Kidney (tissue), 14 donors: ENCODE results near the gene C19orf38. TPM values are rescaled to one million over a fixed set of nuclear protein-coding genes. Genes with fewer than 3 reads are reported as not detected.

ENCODE experiments used
- DNase-seq, 5 donors: peaks; one replicate each; pipeline ENCODE4 v3.0.0-alpha.2; 2013 to 2020
- FAIRE-seq: peaks from 2 replicates; lab custom pipeline; 2012; peaks lifted over from hg19 to GRCh38; lab: Jason Lieb, UNC
- H3K27ac ChIP-seq, 2 donors: one replicate each; pipeline ENCODE4 v1.7.0; 2013; ENCODE audit warnings: low read depth in 2 of 2, low read length in 2 of 2, inconsistent platforms in 1 of 2
- H3K27me3 ChIP-seq: one replicate; pipeline ENCODE4 v1.7.1; 2013; ENCODE audit warnings: low read length, inconsistent platforms; ENCODE audit not compliant: control insufficient read depth, insufficient read depth
- H3K36me3 ChIP-seq, 3 donors: one replicate each; pipeline versions ENCODE4 v1.7.0 to v1.7.1; 2013; ENCODE audit warnings: low read length in 3 of 3, control low read depth in 1 of 3, inconsistent platforms in 1 of 3; ENCODE audit not compliant: insufficient read depth in 3 of 3, control insufficient read depth in 2 of 3
- H3K4me1 ChIP-seq, 3 donors: one replicate each; pipeline versions ENCODE4 v1.7.0 to v1.7.1; 2013; ENCODE audit warnings: low read length in 3 of 3, inconsistent platforms in 1 of 3, low read depth in 1 of 3; ENCODE audit not compliant: control insufficient read depth in 2 of 3, insufficient read depth in 2 of 3
- H3K4me3 ChIP-seq, 3 donors: one replicate each; pipeline versions ENCODE4 v1.7.0 to v1.8.1; 2013; ENCODE audit warnings: low read length in 3 of 3, control low read depth in 1 of 3, inconsistent platforms in 1 of 3
- H3K9ac ChIP-seq, 3 donors: one replicate each; pipeline versions ENCODE4 v1.7.0 to v1.7.1; 2013; ENCODE audit warnings: low read length in 3 of 3, control low read depth in 1 of 3, inconsistent platforms in 1 of 3
- H3K9me3 ChIP-seq, 3 donors: one replicate each; pipeline versions ENCODE4 v1.7.0 to v1.7.1; 2013; ENCODE audit warnings: low read length in 3 of 3, control low read depth in 1 of 3, inconsistent platforms in 1 of 3; ENCODE audit not compliant: control insufficient read depth in 2 of 3, insufficient read depth in 1 of 3
- intact Hi-C: fragments of 100-400 bp; cut with DNase I; formaldehyde crosslinking; loops from one replicate; pipeline ENCODE4 v1.11.1; 2022
- polyA plus RNA-seq: library from polyadenylated mRNA; stranded (reverse); fragments of 350-450 nt; fragmentation: Illumina TruSeq; extraction: RNeasy Lipid Tissue Mini Kit (QIAGEN cat#74804); gene quantifications from one replicate; pipeline ENCODE4 v1.2.3, GENCODE V29; 2014; ENCODE audit warnings: low read depth, low replicate concordance; ENCODE audit not compliant: insufficient read depth
- total RNA-seq: library from RNA; stranded (reverse); fragmentation: NEBNext Ultra II Directional; extraction: Animal tissue kit (Norgen Biotek cat#: 25700); gene quantifications from one replicate; pipeline ENCODE4 v1.2.1, GENCODE V29; 2021
- TF ChIP-seq, protein P1 (sequence below): IDR thresholded peaks from 3 replicates; pipeline ENCODE4 v1.5.1; 2012; ENCODE audit warnings: mild to moderate bottlenecking, moderate library complexity, borderline replicate concordance; ENCODE audit not compliant: insufficient read depth; ENCODE audit errors: extremely low read depth
- donor health status: control.
- donor health status: control.
- donor health status: control.
- donor health status: control.
- donor health status: control.
- donor health status: DM: yes; HTN: yes; CAD: no.
- donor health status: Normal renal cell carcinoma (clear cell type).

Gene C19orf38
- total and polyA plus RNA-seq, 2 donors from 2014 or later, result 2.4 to 3.3 TPM

DNA sequence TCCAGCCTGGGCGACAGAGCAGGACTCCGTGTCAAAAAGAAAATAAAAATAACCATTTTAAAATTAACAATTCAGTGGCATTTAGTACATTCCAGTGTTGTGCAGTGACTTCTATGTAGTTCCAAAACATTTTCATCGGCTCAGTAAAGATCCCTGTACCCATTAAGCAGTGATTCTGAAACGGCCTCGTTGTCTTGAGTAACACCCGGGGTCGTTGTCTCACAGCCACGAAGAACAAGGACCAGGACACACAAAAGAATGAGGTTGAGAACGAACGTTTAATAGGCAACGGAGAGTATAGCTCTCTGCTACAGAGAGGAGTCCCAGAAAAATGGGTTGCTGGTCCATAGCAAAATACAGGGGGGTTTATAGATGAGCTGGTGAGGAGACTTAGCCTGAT, 9.8 kb upstream of the C19orf38 start:
- H3K36me3 ChIP-seq, result peaks cover 0 to 3% (median 0%) of the 10 kb centered on the region in 3 donors
- DNase-seq (no peak), FAIRE-seq (no peak)
- H3K4me1 ChIP-seq, result peaks cover 0 to 10% (median 9%) of the 10 kb centered on the region in 3 donors
- intact Hi-C loops, result no loop called here
- TF ChIP-seq, protein P1, sequence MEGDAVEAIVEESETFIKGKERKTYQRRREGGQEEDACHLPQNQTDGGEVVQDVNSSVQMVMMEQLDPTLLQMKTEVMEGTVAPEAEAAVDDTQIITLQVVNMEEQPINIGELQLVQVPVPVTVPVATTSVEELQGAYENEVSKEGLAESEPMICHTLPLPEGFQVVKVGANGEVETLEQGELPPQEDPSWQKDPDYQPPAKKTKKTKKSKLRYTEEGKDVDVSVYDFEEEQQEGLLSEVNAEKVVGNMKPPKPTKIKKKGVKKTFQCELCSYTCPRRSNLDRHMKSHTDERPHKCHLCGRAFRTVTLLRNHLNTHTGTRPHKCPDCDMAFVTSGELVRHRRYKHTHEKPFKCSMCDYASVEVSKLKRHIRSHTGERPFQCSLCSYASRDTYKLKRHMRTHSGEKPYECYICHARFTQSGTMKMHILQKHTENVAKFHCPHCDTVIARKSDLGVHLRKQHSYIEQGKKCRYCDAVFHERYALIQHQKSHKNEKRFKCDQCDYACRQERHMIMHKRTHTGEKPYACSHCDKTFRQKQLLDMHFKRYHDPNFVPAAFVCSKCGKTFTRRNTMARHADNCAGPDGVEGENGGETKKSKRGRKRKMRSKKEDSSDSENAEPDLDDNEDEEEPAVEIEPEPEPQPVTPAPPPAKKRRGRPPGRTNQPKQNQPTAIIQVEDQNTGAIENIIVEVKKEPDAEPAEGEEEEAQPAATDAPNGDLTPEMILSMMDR, result no peak
- H3K27ac ChIP-seq, result no peak overlapping the region
- no peak overlapping the region for H3K9ac ChIP-seq
- no peak overlapping the region for H3K4me3 ChIP-seq
- H3K9me3 ChIP-seq, result peaks cover 0 to 7% (median 0%) of the 10 kb centered on the region in 3 donors
- no peaks in the 10 kb centered on the region for H3K27me3 ChIP-seq

DNA sequence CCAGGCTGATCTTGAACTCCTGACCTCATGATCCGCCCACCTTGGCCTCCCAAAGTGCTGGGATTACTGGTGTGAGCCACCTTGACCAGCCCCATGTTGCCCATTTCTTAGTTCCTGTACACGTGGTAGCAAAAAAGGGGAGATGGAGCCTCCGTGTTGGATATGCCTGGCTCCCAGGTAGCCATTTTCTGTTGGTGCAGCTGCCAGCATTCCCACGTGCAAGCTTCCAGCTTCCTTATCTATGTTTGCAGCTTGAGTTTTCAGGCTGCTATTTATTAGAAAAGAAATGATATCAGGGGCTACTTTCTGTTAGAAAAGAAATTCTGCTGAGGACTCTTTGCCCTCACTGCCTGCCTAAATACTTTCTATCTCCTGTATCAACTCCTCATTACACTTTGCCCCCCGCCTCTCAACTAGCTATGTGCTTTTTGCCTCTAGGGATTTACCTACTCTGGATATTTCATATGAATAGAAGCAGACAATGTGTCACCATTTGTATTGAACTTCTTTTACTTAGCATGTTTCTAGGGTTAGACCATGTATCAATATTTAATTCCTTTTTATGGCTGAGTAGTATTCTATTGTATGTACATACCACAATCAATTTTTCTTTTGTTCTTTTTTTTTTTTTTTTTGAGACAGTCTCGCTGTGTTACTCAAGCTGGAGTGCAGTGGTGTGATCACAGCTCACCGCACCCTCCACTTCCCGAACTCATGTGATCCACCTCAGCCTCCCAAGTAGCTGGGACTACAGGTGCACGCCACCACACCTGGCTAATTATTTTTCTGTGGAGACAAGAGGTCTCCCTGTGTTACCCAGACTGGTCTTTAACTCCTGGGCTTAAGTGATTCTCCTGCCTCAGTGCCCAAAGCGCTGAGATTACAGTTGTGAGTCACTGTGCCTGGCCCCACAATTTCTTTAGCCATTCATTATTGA, 8.8 kb upstream of the C19orf38 start:
- FAIRE-seq (no peak), DNase-seq (no peak)
- Histone ChIP-seq H3K27ac (no peak overlapping the region), H3K4me3 (no peak overlapping the region), H3K4me1 (peaks cover 0 to 10% (median 9%) of the 10 kb centered on the region in 3 donors), H3K27me3 (no peaks in the 10 kb centered on the region), H3K9ac (no peak overlapping the region), H3K9me3 (peaks cover 0 to 7% (median 0%) of the 10 kb centered on the region in 3 donors), H3K36me3 (no peaks in the 10 kb centered on the region)
- intact Hi-C loops, result no loop called here
- TF ChIP-seq, protein P1, result no peak

DNA sequence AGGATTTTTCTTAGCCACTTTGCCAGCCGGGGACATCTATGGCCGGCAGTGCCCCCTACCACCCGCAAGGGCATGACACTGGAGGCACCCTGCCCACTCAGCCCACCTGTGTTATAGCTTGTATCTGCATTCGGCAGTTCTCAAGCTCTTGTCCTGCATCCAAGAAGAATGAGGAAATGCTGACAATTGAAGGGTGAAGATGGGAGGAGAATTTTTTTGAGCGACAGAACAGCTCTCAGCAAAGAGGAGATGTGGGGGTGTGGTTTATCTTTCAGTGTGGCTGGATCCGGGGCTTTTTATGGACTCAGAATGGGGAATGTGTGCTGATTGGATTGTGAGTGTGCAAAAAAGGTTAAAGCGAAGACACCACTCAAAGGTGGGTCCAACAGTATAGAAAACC, 5.4 kb upstream of the C19orf38 start:
- no peak overlapping the region for H3K27ac ChIP-seq
- TF ChIP-seq, protein P1, result no peak
- H3K27me3 ChIP-seq, result no peaks in the 10 kb centered on the region
- no peak overlapping the region for H3K4me3 ChIP-seq
- H3K9ac ChIP-seq, result no peak overlapping the region
- H3K4me1 ChIP-seq, result no peaks in the 10 kb centered on the region
- FAIRE-seq (no peak), DNase-seq (no peak)
- peaks cover 0 to 8% (median 0%) of the 10 kb centered on the region in 3 donors for H3K9me3 ChIP-seq
- intact Hi-C loops, result no loop called here
- H3K36me3 ChIP-seq, result no peaks in the 10 kb centered on the region
